Liver (tissue), 9 donors: ENCODE results near the gene ASPG. TPM values are rescaled to one million over a fixed set of nuclear protein-coding genes. Genes with fewer than 3 reads are reported as not detected.

Source experiments
- DNase-seq: peaks from one replicate; pipeline ENCODE4 v3.0.0-alpha.2; 2017; ENCODE audit warnings: low spot score
- H3K27ac ChIP-seq, 2 donors: one replicate each; pipeline ENCODE4 v1.7.0; 2013; ENCODE audit warnings: inconsistent platforms in 2 of 2, low read length in 2 of 2, control low read depth in 1 of 2, low read depth in 1 of 2, mild to moderate bottlenecking in 1 of 2
- H3K27me3 ChIP-seq, 4 donors: one replicate each; pipeline versions ENCODE4 v1.6.1 to v1.7.0; 2013; ENCODE audit warnings: low read length in 3 of 4, inconsistent platforms in 1 of 4, mild to moderate bottlenecking in 1 of 4, moderate library complexity in 1 of 4; ENCODE audit not compliant: control insufficient read depth in 4 of 4, insufficient read depth in 4 of 4
- H3K36me3 ChIP-seq, 4 donors: one replicate each; pipeline versions ENCODE4 v1.6.1 to v1.7.0; 2013; ENCODE audit warnings: low read length in 3 of 4, mild to moderate bottlenecking in 3 of 4, low read depth in 1 of 4, moderate library complexity in 1 of 4; ENCODE audit not compliant: control insufficient read depth in 4 of 4, insufficient read depth in 3 of 4
- H3K4me1 ChIP-seq, 4 donors: one replicate each; pipeline versions ENCODE4 v1.6.1 to v1.7.0; 2013; ENCODE audit warnings: low read length in 3 of 4, mild to moderate bottlenecking in 3 of 4, moderate library complexity in 1 of 4; ENCODE audit not compliant: control insufficient read depth in 4 of 4, insufficient read depth in 4 of 4
- H3K4me3 ChIP-seq, 3 donors: one replicate each; pipeline versions ENCODE4 v1.6.1 to v1.7.0; 2013; ENCODE audit warnings: low read length in 3 of 3, control low read depth in 1 of 3, low read depth in 1 of 3, mild to moderate bottlenecking in 1 of 3
- H3K9ac ChIP-seq, 2 donors: one replicate each; pipeline ENCODE4 v1.7.0; 2013; ENCODE audit warnings: low read length in 2 of 2, mild to moderate bottlenecking in 2 of 2, moderate library complexity in 2 of 2, control low read depth in 1 of 2, low read depth in 1 of 2
- H3K9me3 ChIP-seq, 4 donors: one replicate each; pipeline versions ENCODE4 v1.6.1 to v1.7.0; 2013; ENCODE audit warnings: low read length in 3 of 4; ENCODE audit not compliant: control insufficient read depth in 4 of 4
- EGR1 ChIP-seq, 2 donors: IDR thresholded peaks; 2 replicates each; pipeline ENCODE4 v1.6.1; 2016 to 2018; ENCODE audit warnings: antibody characterized with exemption in 2 of 2, low read depth in 2 of 2
- FOXA1 ChIP-seq: IDR thresholded peaks from 2 replicates; pipeline ENCODE4 v1.6.1; 2016; ENCODE audit warnings: antibody characterized with exemption
- FOXA2 ChIP-seq: IDR thresholded peaks from 2 replicates; pipeline ENCODE4 v1.6.1; 2016; ENCODE audit warnings: antibody characterized with exemption
- GABPA ChIP-seq, 2 donors: IDR thresholded peaks in 1 of 2; conservative IDR thresholded peaks in 1 of 2; 2 replicates each; pipeline ENCODE4 v1.6.1; 2016; ENCODE audit warnings: antibody characterized with exemption in 2 of 2, mild to moderate bottlenecking in 1 of 2, moderate library complexity in 1 of 2
- HNF4A ChIP-seq, 2 donors: conservative IDR thresholded peaks; 2 replicates each; pipeline ENCODE4 v1.6.1; 2016; ENCODE audit warnings: antibody characterized with exemption in 2 of 2, mild to moderate bottlenecking in 2 of 2
- JUND ChIP-seq, 2 donors: IDR thresholded peaks; 2 replicates each; pipeline ENCODE4 v1.6.1; 2016; ENCODE audit warnings: antibody characterized with exemption in 2 of 2
- MAX ChIP-seq: IDR thresholded peaks from 2 replicates; pipeline ENCODE4 v1.6.1; 2016; ENCODE audit warnings: antibody characterized with exemption
- NR2F2 ChIP-seq: IDR thresholded peaks from 2 replicates; pipeline ENCODE4 v1.6.1; 2016; ENCODE audit warnings: antibody characterized with exemption
- RAD21 ChIP-seq, 2 donors: IDR thresholded peaks; 2 replicates each; pipeline ENCODE4 v1.6.1; 2016; ENCODE audit warnings: antibody characterized with exemption in 2 of 2, mild to moderate bottlenecking in 2 of 2
- REST ChIP-seq: IDR thresholded peaks from 2 replicates; pipeline ENCODE4 v1.6.1; 2016; ENCODE audit warnings: antibody characterized with exemption, mild to moderate bottlenecking
- RXRA ChIP-seq, 2 donors: IDR thresholded peaks; 2 replicates each; pipeline ENCODE4 v1.6.1; 2017 to 2018; ENCODE audit warnings: antibody characterized with exemption in 2 of 2, mild to moderate bottlenecking in 1 of 2
- SP1 ChIP-seq: IDR thresholded peaks from 2 replicates; pipeline ENCODE4 v1.6.1; 2018; ENCODE audit warnings: antibody characterized with exemption, mild to moderate bottlenecking
- TAF1 ChIP-seq: conservative IDR thresholded peaks from 2 replicates; pipeline ENCODE4 v1.6.1; 2016; ENCODE audit warnings: antibody characterized with exemption, mild to moderate bottlenecking
- YY1 ChIP-seq: IDR thresholded peaks from 2 replicates; pipeline ENCODE4 v1.6.1; 2016; ENCODE audit warnings: antibody characterized with exemption, mild to moderate bottlenecking
- WGBS: extraction: QIAGEN DNeasy Blood & Tissue Kit; methylation state at CpG from one replicate; pipeline ENCODE4 v1.1.7; 2013; 5-methylcytosine and 5-hydroxymethylcytosine counted together
- polyA plus RNA-seq, 2 donors: library from polyadenylated mRNA; stranded (reverse) in 1 of 2; unstranded in 1 of 2; fragments of 200-250 nt in 1 of 2; fragments of >200 nt in 1 of 2; fragmentation: Nextera tagmentation in 1 of 2; extraction: Ambion mirVana in 1 of 2; gene quantifications; one replicate each; pipeline versions ENCODE4 v1.2.1 to v1.2.3, GENCODE V29; 2013 to 2015
- total RNA-seq, 2 donors: library from RNA; depleted of rRNA; stranded (reverse); fragments of >200 nt; gene quantifications; one replicate each; pipeline ENCODE4 v1.2.3, GENCODE V29; 2014
- TF ChIP-seq, protein P1 (sequence below): IDR thresholded peaks from 2 replicates; pipeline ENCODE4 v1.6.1; 2016; ENCODE audit warnings: antibody characterized with exemption
- TF ChIP-seq, protein P2 (sequence below): IDR thresholded peaks from 2 replicates; pipeline ENCODE4 v1.6.1; 2016; ENCODE audit warnings: antibody characterized with exemption
- donor health status: healthy.
- donor health status: healthy.
- donor health status: healthy.
- donor health status: healthy.
- donor health status: healthy.

ASPG gene
- total and polyA plus RNA-seq, 4 donors = 42.4 to 158 (median 110) TPM

DNA sequence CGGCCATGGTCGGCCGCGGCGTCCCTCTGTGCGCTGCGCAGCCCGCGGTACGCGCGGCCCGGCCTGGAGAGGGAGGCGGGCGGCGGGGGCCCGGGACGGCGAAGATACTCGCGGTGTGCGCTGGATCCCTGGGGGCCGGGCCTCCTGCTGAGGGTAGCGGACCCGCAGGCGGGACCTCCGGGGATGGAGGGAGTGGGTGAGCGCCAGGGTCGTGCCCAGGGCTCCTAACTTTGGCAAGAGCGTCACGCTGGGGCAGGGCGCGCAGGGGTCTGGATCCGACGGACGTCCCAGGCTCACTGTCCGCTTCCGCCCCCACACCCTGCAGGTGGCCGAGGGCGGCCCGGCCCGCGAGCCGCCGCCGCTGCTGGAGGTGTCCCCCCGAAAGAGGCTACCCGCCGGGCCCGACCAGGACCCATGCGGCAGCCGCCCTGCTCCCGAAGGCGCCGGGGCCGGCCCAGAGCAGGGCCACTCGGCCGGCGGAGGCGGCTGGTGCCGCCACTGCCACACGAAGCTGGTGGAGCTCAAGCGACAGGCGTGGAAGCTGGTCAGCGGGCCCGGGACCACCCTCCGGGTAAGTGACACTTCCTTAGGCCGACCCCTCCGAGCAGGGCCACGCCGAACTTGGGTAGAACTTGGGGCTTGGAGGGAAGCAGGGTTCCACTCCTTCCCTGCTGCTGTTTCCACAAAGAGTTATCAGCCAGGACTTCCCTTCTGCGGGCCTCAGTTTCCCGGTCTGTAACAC, 53.4 kb downstream of the ASPG start:
- Histone ChIP-seq H3K36me3 (no peaks in the 10 kb centered on the region), H3K9ac (no peak overlapping the region), H3K27me3 (peaks cover 0 to 19% (median 4%) of the 10 kb centered on the region in 4 donors), H3K9me3 (no peaks in the 10 kb centered on the region), H3K4me3 (peak overlapping the region in 1 of 3 donors; percentile 49), H3K4me1 (peaks cover 13 to 40% (median 17%) of the 10 kb centered on the region in 4 donors), H3K27ac (peak overlapping the region in 1 of 2 donors; percentile 7)
- whole genome bisulfite sequencing = 3% methylated on average over 73 of the region's 73 CpGs
- TF ChIP-seq JUND (IDR thresholded peaks at IDR 0.05) = no peak
- TF ChIP-seq NR2F2 = no peak
- TF ChIP-seq FOXA2 = no peak
- no peak for TF ChIP-seq TAF1
- TF ChIP-seq FOXA1 = no peak
- TF ChIP-seq, protein P1, sequence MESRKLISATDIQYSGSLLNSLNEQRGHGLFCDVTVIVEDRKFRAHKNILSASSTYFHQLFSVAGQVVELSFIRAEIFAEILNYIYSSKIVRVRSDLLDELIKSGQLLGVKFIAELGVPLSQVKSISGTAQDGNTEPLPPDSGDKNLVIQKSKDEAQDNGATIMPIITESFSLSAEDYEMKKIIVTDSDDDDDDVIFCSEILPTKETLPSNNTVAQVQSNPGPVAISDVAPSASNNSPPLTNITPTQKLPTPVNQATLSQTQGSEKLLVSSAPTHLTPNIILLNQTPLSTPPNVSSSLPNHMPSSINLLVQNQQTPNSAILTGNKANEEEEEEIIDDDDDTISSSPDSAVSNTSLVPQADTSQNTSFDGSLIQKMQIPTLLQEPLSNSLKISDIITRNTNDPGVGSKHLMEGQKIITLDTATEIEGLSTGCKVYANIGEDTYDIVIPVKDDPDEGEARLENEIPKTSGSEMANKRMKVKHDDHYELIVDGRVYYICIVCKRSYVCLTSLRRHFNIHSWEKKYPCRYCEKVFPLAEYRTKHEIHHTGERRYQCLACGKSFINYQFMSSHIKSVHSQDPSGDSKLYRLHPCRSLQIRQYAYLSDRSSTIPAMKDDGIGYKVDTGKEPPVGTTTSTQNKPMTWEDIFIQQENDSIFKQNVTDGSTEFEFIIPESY = no peak
- TF ChIP-seq SP1 = no peak
- TF ChIP-seq REST = no peak
- no peak for TF ChIP-seq GABPA (IDR thresholded peaks at IDR 0.05 in 1 of 2, conservative IDR thresholded peaks at IDR 0.05 in 1 of 2)
- TF ChIP-seq, protein P2, sequence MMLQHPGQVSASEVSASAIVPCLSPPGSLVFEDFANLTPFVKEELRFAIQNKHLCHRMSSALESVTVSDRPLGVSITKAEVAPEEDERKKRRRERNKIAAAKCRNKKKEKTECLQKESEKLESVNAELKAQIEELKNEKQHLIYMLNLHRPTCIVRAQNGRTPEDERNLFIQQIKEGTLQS = no peak
- no peak for TF ChIP-seq HNF4A (conservative IDR thresholded peaks at IDR 0.05)
- TF ChIP-seq MAX = no peak
- TF ChIP-seq RXRA (IDR thresholded peaks at IDR 0.05) = no peak
- no peak for TF ChIP-seq EGR1 (IDR thresholded peaks at IDR 0.05; ENCODE audit: low read depth in 2 of 2)
- no peak for TF ChIP-seq YY1
- DNase-seq = no peak

- TF ChIP-seq RXRA (IDR thresholded peaks at IDR 0.05) (no peak), TAF1 (no peak), EGR1 (IDR thresholded peaks at IDR 0.05; ENCODE audit: low read depth in 2 of 2) (no peak), YY1 (no peak), NR2F2 (no peak), RAD21 (IDR thresholded peaks at IDR 0.05) (no peak), MAX (no peak), FOXA2 (no peak)
- TF ChIP-seq, protein P1 = no peak
- TF ChIP-seq, protein P2 = no peak
- Histone ChIP-seq H3K9me3 (no peaks in the 10 kb centered on the region), H3K4me1 (peaks cover 13 to 40% (median 17%) of the 10 kb centered on the region in 4 donors), H3K27me3 (peaks cover 0 to 19% (median 4%) of the 10 kb centered on the region in 4 donors), H3K9ac (no peak overlapping the region), H3K27ac (no peak overlapping the region), H3K36me3 (no peaks in the 10 kb centered on the region), H3K4me3 (peak overlapping the region in 1 of 3 donors; percentile 49)
- no peak for DNase-seq
- 44% methylated on average over 14 of the region's 14 CpGs for WGBS
Measured at GRCh38 chr14:104139460-104140212, 54.1 kb downstream of the ASPG start.
